GM12892 (cell line): ENCODE measurements around the gene VWC2.

Experiments used
- POLR2A ChIP-seq: IDR thresholded peaks from 2 replicates; pipeline ENCODE4 v1.6.1; 2011; ENCODE audit warnings: low read depth, low read length, control low read depth
- POLR2AphosphoS5 ChIP-seq: IDR thresholded peaks from 2 replicates; pipeline ENCODE4 v1.6.1; 2011; ENCODE audit warnings: low read depth, low read length, control low read depth
- TAF1 ChIP-seq: IDR thresholded peaks from 2 replicates; pipeline ENCODE4 v1.6.1; 2011; ENCODE audit warnings: low read depth, mild to moderate bottlenecking, control low read depth, low read length, borderline replicate concordance

- TF ChIP-seq POLR2A = no peak
- no peak for TF ChIP-seq POLR2AphosphoS5
- TF ChIP-seq TAF1 = no peak
Measured at GRCh38 chr7:49817279-49817678, 43.8 kb downstream of the VWC2 start.
